LNCAP (cell line): Measurements from ENCODE around the gene ATP6V1C2.

Experiments
- CTCF ChIP-seq: fragments of 450-650 bp; IDR thresholded peaks from 2 replicates; pipeline ENCODE4 v1.5.1; 2017; ENCODE audit warnings: mild to moderate bottlenecking

Gene ATP6V1C2

DNA sequence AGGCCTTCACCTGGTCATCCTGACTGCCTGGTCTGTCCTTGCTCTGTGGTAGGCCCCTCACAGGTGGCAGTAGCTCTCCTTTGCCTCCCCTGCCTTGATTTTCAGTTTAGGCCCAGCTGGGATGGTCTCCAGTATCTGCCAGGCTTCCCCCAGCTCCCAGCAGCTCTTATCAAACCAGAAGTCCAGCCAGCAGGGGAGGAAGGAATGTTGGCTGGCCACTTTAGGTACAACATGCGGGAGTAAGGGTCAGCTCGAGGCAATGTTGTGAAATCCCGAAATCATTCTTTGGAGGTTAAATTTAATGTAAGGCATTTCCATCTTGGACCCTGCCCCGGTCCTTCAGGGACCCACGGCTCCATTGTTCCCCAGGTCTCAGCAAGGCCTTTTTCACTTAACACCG lies 16.8 kb downstream of the ATP6V1C2 start:
- TF ChIP-seq CTCF: no peak

DNA sequence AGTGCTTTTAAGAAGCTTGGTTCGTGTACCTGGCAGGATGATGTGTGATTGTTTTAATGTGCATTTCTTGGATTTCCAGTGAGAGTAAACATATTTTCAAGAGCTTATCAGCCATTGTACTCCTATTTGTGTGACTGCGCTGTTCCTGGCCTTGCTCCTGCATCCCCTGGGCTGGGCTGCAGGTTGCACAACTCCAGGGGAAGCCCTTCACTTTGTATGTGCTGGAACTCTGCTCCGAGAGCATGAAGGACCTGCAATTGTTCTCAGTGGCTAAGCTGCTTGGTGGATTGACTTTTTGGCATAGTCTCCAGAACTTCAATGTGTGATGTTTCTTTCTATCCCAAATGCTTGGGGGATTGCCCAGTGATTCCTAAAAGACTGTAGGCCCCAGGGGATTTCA lies 18.8 kb downstream of the ATP6V1C2 start:
- TF ChIP-seq CTCF: no peak

- TF ChIP-seq CTCF: no peak
Measured at GRCh38 chr2:10741139-10741538, 19.7 kb downstream of the ATP6V1C2 start.

DNA sequence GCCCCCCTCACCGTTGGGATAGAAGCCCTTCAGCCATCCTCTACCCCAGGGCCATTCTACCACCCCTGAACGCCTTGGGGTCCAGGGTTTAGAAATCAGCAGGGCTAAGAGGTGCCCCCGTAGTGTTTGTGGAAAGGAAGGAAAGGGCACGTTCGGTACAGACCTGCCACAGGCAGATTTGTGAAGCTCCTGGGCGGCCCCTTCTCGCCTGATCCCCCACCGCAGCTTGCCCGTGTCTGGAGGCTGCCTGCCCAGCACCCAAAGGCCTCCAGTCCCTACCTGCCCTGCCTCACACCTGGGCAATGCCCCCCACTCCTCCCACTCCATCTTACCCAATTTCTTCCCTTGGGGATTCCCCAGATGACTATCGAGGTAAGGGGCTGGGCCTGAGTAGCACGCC lies 21.2 kb downstream of the ATP6V1C2 start:
- no peak for TF ChIP-seq CTCF

- no peak for TF ChIP-seq CTCF
Measured at GRCh38 chr2:10750610-10751009, 29.2 kb downstream of the ATP6V1C2 start.

GRCh38 chr2:10752236-10752635 lies 30.8 kb downstream of the ATP6V1C2 start:
- no peak for TF ChIP-seq CTCF

GRCh38 chr2:10753156-10753555 lies 31.7 kb downstream of the ATP6V1C2 start:
- no peak for TF ChIP-seq CTCF

- TF ChIP-seq CTCF: no peak
Measured at GRCh38 chr2:10753876-10754275, 32.4 kb downstream of the ATP6V1C2 start.
